CD4-positive, alpha-beta T cell treated with Interleukin-15 for 1 hour (primary cell): ENCODE measurements around the gene KCNK4.
"Not testable (repeated sequence)": the region's sequence is repeated elsewhere in the genome, so short reads cannot be mapped to it uniquely, and the experiment has no call there.

Experiments used
- DNase-seq: peaks from one replicate; pipeline ENCODE4 v3.0.0-alpha.2; 2020

KCNK4 gene

GRCh38 chr11:64313491-64314145, 22.5 kb downstream of the KCNK4 start:
- no peak for DNase-seq

- DNase-seq, result no peak
Measured at GRCh38 chr11:64314146-64314804, 23.2 kb downstream of the KCNK4 start.

GRCh38 chr11:64314805-64315561, 23.9 kb downstream of the KCNK4 start:
- no peak for DNase-seq

GRCh38 chr11:64315667-64316526, 24.8 kb downstream of the KCNK4 start:
- not testable (repeated sequence) for DNase-seq

GRCh38 chr11:64316672-64317324, 25.7 kb downstream of the KCNK4 start:
- DNase-seq, result peak; percentile 53

- DNase-seq, result peak; percentile 98
Measured at GRCh38 chr11:64317325-64317960, 26.3 kb downstream of the KCNK4 start, which contains the start of gene TRMT112. Gene TRMT112 (minus strand): TSS chr11:64317559. CDS start chr11:64317526, 33 bp downstream.

GRCh38 chr11:64317961-64318765, 27.1 kb downstream of the KCNK4 start, which contains the start of gene PRDX5:
Gene PRDX5 (plus strand): TSS chr11:64318121. CDS start chr11:64318216, 95 bp downstream.
- peak; percentile 98 for DNase-seq

- DNase-seq, result no peak
Measured at GRCh38 chr11:64318766-64319761, 28.0 kb downstream of the KCNK4 start.

- DNase-seq, result no peak
Measured at GRCh38 chr11:64320556-64320955, 29.5 kb downstream of the KCNK4 start.

GRCh38 chr11:64321026-64321425, 29.9 kb downstream of the KCNK4 start:
- no peak for DNase-seq

- DNase-seq, result no peak
Measured at GRCh38 chr11:64321533-64321932, 30.4 kb downstream of the KCNK4 start.

- DNase-seq, result no peak
Measured at GRCh38 chr11:64322925-64323260, 31.8 kb downstream of the KCNK4 start.

GRCh38 chr11:64323373-64323772, 32.3 kb downstream of the KCNK4 start:
- no peak for DNase-seq

- DNase-seq, result not testable (repeated sequence)
Measured at GRCh38 chr11:64323984-64324383, 32.9 kb downstream of the KCNK4 start.

GRCh38 chr11:64324692-64325469, 33.8 kb downstream of the KCNK4 start:
- DNase-seq, result no peak

- no peak for DNase-seq
Measured at GRCh38 chr11:64327375-64327774, 36.3 kb downstream of the KCNK4 start.

- DNase-seq, result no peak
Measured at GRCh38 chr11:64327993-64328392, 36.9 kb downstream of the KCNK4 start.

- no peak for DNase-seq
Measured at GRCh38 chr11:64330888-64331287, 39.8 kb downstream of the KCNK4 start.
